T follicular helper cell (primary cell): ENCODE results near the gene ANK3.
"Not testable (repeated sequence)": the region's sequence is repeated elsewhere in the genome, so short reads cannot be mapped to it uniquely, and the experiment has no call there.

ENCODE experiments used
- DNase-seq: peaks from one replicate; pipeline ENCODE4 v3.0.0-alpha.2; 2020; ENCODE audit warnings: low read depth

ANK3 gene

DNA sequence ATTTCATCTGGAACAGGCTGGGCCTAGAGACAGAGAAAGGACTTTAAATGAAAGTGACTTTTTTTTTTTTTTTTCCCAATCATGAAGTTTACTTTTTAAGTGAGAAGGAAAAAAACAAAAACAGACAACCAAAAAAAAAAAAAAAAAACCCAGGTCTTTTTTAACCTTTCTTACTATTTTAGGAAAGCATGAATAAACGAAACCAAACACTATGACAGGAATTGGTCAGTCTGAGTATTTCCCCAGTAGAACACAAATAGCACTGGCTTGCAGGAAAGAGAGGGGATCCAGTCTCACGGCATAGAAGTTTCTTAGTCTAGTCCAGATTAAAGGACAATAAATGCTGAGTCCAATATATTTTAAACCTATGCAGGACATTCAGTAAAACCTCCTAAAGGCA lies 302.8 kb downstream of the ANK3 start:
- DNase-seq: no peak

DNA sequence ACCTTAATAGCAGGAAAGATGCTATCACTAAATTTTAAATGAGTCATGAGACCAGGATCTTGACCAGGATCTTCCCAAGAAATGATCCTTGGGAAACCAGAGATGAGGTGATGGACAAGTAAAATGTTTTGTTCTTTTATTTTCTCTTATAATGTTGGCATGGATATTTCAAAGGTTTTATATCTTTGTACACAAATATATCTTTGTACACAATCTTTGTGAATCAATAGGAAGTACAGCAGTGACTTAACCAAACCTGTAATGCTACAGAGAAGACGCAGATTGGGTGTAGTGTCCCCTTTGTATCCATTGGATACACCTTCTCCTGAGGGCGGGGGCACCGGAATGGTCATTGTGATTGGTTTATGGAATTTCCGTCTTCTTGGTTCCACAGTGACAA lies 303.3 kb downstream of the ANK3 start:
- DNase-seq: no peak

DNA sequence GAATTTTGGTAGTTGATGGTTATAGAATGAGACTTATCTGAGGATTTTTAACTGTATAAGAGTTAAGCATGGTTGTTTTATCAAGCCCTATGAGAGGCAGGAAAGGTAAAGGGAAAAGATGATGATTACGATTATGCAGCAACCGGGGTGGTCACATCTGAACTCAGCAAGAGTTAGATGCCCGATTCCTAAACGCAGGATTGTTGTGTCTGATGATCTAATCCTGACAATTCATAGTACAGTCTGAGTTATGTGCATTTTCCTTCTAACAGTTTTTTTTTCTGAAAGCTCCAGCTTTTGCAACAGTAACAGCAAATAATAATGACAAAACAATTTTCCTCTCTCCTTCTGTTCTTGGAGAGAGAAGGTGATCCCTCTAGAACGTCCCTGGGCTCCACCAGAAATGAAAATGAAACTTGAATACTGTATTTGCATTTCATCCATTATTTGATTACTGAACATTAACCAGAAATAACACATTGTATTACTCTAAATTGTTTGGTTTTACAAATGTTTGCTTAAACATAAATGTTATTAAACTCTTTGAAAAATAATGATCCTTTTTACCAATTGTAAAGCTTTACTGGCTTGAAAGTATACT lies 306.8 kb downstream of the ANK3 start:
- no peak for DNase-seq

DNA sequence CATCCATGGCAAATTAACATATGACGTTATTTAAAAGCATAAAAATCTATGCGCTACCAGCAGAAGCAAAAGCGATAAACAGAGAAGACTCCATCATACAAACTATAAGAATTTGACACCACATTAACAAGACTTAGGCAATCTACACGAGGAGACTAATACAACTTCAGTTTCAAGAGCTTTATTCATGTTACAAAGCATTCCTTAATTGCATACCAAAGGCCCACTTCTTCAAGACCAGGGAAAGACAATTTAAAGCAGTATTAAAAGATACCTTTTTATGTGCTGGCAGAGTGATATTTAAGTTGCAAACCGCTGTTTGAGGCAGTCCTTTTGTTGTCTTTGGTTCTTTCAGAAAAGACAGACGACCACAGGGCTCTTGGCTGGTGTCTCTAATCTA lies 307.3 kb downstream of the ANK3 start:
- DNase-seq: no peak

DNA sequence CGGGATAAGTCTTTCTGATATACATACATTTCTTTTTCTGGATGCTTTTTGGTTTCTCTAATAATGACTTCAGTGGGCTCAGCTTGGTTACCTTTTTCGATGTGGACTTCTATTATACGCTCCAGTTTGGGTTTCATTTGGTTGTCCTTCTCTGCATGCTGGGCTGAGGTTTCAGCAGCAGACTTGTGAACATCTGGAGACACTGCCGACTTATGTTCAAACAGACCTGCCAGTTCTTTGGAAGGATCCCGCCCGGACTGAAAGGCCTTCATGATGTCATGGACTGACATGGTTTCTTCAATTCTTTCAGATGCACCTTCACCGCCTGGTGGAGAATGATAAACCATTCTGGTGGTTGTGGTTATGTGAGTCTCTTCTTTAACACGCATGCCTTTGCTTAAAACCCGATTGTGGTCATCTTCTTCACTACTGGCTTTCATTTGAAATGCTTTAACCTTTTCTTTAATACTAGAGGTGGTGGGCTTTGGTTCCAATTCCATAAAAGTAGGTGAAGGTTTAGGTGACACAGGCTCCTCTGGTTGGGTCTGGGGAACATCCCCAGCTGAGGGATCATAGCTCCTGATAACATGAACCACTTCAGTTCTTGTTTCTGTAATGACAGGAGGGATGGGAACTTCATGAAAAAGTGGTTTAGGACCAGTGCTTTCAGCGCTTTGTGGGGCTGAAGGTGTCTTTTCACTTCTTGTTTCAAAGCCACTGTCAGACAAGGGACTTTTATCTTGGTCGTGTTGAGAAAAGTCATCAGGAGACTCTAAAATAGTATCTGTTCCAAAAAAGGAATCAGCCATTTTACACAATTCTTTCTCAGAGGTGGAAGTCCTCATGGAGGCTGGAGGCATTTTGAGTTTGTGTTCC lies 315.7 kb downstream of the ANK3 start:
- DNase-seq: no peak

DNA sequence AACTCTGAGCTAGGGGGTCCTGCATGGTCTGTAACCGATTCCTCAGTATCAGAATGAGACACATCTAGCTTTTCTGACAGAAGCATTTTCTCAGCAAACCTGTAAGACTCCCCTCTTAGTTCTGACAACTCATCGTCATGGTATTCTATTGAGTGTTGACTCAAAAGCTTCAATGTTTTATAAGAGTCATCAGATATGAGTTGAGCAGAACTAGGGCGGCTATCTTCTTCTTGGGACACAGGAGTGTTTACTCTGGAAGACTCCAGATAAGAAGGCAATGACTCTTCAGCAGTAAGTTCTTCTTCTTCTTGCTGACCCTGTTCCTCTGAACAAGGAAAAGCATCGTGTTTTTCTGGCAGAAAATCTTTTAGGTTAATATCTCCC lies 316.3 kb downstream of the ANK3 start:
- DNase-seq: no peak

DNA sequence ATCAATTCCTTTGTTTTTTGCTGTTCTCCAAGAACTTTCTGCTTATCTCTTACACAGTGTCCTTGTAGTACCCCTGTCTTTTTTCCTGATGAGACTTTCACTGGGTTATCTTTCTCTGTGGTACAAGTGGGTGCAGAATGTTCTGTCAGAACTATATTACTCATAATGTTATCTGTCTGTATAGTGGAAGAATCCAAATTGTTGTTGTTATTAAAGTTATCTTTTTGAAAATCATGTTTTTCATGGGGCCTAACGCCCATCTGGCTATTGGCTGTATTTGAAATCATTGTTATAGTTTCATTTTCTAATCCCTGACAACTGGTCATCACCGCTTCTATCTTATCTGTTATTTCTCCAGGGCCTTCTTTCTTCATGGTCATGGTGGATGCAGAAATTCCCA lies 320.4 kb downstream of the ANK3 start:
- no peak for DNase-seq

DNA sequence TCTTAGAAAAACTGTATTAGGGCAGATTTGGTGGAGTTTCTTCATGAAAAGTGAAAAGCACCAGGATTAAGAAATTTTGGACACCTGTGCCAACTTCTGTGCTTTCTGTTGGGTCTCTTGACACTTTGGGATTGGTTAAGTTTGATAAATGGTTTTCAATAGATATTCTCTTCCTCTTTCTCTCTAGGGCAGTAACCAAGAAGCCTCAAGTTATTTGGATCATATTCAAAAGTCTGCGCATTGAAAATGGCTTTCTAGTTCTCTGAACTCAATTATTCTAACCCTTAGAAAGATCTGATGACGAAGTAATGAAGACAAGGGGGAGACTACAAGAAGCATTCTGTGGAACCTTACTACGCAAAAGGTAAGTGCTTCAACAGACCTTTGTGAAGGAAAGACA lies 339.3 kb downstream of the ANK3 start:
- no peak for DNase-seq

DNA sequence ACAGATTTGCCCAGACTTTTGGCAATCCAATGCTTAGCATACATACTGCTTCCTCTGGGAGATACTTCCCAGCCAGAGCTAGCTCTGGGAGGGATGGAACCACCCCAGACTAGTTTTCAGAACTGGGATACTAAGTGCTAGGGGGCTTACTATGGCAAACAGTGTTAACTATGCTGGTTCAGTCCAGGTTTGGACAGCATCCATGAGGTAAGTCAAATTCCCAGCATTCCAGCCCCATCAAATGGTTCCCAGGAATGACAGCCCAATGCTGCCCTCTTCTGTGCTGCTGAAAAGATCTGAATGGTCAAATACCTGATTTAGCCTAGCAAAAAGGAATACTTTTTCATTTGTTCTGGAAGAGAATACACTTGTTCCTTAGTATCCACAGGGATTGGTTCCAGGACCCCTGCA lies 341.6 kb downstream of the ANK3 start:
- DNase-seq: no peak

DNA sequence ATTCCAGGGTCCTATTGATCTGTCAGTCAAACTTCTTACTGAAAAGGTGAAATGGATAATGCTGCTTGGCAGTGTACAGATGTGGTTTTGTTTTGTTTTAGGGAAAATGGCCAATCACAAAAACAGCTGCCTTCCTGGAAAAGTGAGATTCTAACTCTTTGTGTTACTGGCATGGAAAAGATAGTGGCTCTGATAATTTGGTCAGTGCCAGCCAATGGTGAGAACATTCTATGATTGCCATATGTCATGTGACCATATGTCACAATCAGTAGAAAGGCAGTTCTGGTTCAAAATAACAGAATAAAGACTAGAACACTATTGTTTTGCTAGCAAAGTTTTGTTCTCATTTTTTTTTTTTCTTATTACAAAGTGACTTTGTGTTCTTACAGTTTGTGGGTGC lies 344.1 kb downstream of the ANK3 start:
- DNase-seq: no peak

DNA sequence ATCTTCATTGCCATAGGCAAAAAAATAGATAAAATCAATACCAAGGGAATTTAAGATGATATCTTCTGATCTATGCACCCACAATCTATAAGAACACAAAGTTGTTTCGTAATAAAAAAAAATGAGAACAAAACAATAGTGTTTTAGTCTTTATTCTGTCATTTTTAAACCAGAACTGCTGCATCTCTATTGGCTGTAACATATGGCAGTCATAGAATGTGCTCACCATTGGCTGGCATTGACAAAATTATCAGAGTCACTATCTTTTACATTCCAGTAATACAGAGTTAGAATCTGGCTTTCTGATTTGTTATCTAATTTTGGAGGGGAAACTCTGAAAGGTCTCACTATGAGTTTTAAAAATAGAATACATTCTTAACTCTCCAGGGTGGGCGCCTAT lies 344.7 kb downstream of the ANK3 start:
- no peak for DNase-seq

DNA sequence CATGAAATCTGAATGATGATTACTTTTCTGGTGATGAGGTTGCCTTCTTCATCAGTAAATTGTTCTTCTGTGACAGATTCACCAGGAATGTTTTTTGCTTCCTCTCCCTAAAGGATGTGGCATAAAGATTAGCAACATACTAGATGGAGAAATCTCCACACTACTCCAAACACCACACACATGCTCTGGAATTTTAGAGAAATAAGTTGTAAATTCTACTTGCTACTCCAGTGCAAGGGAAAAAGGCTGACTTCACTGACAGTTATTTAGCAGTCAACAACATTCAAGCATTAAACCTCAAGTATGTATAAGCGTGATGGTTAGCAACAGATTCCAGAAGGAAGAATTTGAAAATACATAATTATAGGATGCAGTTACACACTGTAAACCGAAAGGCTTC lies 345.4 kb downstream of the ANK3 start:
- DNase-seq: no peak

DNA sequence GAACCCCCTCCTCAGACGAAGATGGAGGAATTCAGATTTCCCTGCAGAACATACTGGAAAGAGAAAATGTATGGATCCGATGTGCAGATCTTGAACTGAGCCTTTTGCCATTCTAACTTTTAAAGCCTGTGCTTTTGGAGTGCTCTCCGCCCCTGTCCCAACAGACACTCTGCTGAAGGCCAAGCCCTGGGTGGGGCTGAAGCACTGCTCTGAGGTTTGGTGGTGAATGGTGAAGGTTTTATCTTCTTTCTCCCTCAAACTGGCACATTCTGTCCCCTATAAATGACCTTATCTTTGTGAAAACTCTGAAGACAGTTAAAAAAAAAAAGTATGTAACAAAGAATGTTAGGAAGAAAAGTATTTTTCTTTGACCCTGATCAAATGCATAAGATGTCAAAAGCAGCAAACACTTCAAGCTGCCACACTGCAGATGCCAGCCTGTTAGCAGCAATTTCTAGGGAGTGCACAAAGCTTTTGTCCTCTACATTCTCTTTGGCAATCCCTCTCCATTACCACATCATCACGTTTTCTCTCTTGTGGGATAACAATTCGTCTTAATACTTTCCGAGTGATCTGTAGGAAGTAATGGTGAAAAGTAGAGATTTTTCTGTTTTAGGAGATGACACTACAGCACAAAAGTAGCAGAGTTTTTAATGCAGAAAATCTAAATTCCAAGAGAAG lies 346.0 kb downstream of the ANK3 start:
- DNase-seq: no peak

DNA sequence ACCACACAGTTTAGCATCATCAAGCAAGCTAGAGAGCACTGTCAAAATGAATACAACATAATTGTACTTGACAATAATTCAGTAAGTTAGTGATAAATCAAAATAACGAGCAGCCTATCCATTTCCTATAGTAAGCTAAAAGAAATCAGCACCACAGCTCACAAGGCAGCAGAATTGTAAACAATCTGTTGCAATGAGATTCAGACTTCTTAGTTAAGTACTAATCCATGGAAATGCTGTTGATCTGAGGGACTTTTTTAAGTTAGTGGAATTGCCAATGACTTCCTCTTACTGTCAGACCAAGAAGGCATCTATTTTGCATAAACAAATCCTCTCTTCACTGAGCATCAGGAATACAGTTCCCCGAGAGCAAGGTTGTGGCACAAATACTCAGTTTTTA lies 346.8 kb downstream of the ANK3 start:
- no peak for DNase-seq

DNA sequence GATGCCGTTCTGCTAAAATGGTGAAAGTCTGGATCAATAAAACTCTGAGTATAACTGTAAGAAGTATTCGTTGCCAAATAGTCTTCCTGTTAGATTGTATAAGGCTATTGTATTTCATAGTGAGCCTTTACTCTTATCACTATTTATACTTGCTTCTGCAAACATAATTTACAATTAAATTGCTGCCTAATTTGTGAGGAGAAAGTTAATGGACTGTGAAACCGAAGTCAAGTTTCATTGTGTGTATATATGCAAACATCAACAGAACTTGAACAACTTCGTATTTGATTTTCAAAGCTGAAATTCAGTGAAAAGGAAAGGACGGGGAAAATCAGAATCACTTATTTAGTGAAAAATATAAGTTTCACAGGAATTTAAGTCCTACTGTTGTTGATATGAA lies 347.4 kb downstream of the ANK3 start:
- DNase-seq: no peak

DNA sequence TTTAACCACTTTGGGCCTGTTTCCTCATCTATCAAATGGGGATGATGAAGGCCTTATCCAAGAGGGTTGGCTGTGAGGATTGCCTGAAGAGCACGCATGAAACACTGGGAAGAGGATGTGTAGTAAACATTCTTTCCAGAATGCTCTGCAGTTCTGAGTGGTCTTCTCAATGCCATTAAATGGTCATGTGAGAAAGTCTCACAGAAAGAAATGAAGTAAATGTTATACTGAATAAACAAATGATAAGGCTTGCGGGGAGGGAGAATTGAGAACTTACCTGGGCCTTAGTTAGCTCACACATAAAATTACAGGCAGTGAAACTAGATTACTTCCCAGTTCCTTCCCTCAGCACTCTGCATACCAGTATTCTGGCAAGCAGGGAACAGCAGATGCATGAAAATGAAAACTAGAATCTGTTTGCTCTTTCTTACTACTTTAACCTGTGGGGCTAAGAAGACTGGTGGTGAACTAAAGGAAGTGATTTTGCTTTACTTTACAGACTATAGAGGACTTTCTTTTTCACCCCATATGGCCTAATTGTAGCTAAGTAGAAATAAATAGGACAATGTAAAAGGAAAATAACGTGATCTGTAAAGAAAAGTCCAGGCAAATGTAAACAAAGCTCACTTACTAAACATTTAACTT lies 348.1 kb downstream of the ANK3 start:
- no peak for DNase-seq

DNA sequence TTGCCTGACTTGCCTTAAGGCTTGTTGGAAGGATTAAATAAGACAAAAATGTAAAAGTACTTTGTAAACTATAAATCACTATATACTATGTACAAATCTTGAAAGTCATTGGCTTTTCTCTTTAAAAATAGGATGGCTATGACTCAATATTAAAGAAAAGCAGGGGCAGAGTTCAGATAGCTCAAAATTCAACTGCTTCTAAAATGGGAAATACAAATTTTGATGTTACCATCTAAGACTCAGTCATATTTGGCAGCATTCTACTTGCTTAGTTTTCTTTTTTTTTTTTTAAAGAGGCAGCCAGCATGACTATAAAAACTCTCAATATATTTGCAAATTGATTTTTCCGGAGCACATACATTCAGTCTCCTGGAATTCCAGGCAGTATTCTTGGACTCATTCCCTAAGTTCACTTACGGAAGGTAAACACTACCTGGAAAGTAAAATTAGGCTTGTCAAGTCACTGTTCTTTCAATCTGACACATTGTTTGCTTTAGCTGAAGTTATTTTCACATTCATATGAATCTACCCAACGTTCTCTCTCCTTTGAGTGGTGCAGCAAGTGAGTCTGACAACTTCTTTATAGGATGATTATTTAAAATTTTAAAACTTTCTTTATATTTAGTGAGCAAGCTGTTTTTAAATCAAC lies 349.5 kb downstream of the ANK3 start:
- no peak for DNase-seq

DNA sequence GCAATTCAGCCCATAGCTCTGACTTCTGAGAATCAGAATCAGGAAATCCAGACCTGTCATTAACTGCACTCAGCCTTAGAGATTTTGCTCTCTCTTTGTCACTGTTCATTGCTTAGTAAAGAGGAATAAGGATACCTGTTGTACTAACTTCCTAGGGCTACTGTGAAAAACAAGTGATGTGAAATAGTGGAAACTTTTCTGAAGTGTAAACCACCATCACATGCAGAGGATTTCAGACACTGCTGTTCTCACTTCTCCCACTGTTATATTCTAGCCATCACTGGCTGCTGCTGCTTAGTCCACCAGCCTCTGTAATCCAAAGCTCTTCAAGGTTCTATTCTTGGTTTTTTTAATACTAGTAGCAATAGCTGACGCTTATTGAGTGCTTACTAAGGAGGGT lies 353.7 kb downstream of the ANK3 start:
- no peak for DNase-seq

DNA sequence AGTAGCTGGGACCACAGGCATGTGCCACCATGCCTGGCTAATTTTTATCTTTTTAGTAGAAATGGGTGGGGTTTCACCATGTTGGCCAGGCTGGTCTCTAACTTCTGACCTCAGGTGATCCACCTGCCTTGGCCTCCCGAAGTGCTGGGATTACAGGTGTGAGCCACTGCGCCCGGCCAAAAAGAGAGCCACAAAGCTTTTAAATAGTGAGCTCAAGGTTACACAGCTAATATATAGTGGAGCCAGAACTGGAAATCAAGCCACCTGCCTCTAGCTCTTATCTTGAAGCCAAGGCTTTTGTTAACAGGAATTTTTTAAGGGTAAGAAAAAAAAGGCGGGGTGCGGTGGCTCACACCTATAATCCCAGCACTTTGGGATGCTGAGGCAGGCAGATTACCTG lies 354.3 kb downstream of the ANK3 start:
- DNase-seq: not testable (repeated sequence)

DNA sequence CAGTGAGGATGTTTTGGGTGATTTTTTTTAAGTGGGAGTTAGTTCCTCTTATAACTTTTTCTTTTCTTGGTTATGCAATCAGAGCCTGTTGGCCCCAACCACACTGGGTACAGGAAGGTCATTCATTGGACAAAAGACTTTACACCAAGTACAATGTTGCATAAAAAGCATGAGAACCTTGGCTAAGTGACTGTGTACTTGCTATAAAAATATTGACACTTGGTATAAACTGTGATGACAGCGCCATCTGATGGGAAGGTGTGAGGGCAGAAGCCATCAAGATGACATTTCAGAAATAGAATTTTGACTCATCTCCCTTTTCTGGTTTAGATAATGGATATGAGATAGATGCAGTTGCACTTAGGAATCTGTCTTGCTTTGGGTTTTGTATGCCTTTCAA lies 357.0 kb downstream of the ANK3 start:
- DNase-seq: peak; percentile 6

DNA sequence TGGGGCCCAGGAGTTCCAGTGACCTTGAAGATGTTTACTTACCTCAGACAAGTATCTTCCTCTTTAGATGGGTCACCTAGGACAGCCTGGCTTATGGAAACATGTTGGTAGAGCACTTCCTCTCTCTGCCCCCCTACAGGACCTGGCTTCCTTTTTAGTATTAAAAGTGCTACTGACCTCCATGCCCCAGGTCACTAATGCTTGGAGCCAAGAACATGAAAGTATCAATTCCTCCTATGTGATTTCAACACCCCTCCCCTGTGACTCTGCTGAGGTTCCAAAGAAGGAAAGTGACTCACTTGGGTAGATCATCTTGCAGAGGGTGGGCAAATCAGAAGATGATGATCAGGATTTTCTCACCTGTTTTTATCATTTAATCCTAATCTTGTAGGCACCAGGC lies 358.0 kb downstream of the ANK3 start:
- DNase-seq: no peak

DNA sequence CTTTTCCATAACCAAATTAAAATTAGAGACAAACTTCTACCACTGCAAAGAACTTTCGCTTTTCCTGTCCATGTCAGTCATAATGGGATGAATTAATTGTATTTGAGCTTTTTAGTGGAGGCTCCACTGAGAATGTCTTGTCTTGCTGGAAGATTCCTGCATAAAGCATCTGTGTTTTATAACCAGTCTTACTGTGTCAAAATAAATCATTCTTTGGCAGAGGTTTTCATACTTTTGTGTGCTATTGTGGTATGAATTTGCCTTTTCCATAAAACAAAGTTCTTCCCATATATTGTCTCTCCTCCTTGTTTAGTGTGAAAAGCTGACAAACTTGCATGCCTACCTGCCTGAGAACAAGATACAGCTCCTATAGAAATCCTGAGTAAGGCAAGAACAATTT lies 358.5 kb downstream of the ANK3 start:
- no peak for DNase-seq
